ENCODE measurements around the gene ORM2. TPM values are rescaled to one million over a fixed set of nuclear protein-coding genes. Genes with fewer than 3 reads are reported as not detected.
A peak's percentile ranks its signal among the peaks of the same experiment; 100 is the strongest.

ORM2 gene
- total RNA-seq, 2 donors from 2014 or later, result not detected

DNA sequence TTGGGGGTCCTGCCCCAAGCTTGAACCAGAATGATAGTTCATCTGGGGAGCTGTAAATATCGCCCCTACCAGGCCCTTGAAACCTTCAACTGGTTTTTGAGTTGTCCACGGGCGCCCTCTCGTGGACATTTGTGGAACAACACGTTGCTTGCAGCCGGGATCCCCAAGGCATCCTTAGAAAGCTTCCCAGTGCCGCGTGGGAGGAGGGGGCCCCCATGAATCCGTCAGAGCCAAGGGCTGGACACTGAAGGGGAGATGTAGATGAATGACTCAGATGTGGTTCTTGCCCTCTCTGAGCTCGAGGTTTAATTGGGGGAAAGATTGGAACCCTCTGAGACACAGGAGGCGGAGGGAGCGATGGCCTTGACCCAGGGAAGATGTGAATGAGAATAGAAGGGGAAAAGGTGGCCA, 38.6 kb upstream of the ORM2 start:
- H3K36me3 ChIP-seq, result peaks cover 7% of the 10 kb centered on the region
- no peaks in the 10 kb centered on the region for H3K27me3 ChIP-seq
- H3K4me3 ChIP-seq, result no peak overlapping the region
- TF ChIP-seq, protein P1, sequence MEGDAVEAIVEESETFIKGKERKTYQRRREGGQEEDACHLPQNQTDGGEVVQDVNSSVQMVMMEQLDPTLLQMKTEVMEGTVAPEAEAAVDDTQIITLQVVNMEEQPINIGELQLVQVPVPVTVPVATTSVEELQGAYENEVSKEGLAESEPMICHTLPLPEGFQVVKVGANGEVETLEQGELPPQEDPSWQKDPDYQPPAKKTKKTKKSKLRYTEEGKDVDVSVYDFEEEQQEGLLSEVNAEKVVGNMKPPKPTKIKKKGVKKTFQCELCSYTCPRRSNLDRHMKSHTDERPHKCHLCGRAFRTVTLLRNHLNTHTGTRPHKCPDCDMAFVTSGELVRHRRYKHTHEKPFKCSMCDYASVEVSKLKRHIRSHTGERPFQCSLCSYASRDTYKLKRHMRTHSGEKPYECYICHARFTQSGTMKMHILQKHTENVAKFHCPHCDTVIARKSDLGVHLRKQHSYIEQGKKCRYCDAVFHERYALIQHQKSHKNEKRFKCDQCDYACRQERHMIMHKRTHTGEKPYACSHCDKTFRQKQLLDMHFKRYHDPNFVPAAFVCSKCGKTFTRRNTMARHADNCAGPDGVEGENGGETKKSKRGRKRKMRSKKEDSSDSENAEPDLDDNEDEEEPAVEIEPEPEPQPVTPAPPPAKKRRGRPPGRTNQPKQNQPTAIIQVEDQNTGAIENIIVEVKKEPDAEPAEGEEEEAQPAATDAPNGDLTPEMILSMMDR (IDR thresholded peaks at IDR 0.05), result peak; percentile 93 to 97
- no peaks in the 10 kb centered on the region for H3K4me1 ChIP-seq
- no peak overlapping the region for H3K27ac ChIP-seq
- peak; percentile 82 for DNase-seq (ENCODE audit: low spot score)
- peaks cover 0 to 9% of the 10 kb centered on the region in 2 donors for H3K9me3 ChIP-seq

DNA sequence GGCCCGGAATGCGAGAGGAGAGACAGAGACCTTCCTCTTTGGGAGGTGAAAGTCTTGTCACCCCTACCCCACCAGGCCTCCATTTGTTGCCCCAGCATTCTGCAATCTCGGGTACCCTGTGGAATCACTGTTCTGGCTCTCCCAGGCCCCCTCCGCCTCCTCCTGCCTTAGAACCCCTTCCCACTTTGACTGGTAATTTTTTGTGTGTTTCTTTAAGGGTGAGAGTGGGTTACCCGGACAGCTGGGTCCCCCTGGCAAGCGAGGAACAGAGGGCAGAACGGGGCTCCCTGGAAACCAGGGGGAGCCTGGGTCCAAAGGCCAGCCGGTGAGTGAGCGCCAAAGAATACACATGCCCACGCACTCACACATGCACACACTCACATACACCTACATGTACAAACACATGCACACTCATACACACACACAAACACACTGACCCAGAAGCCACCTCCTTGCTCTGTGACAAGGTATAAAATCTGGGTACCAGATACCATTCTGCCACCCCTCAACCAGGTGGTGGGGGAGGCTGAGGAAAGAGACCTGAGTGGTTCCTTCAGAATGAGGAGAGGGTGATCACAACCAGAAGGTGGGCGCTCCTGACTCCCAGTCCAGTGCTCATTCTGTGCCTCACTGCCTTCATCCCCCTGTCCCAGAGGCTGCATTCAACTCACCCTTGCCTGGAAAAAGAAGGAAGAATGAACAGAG, 37.6 kb upstream of the ORM2 start:
- TF ChIP-seq, protein P1 (IDR thresholded peaks at IDR 0.05), result no peak
- Histone ChIP-seq H3K27me3 (no peaks in the 10 kb centered on the region), H3K9me3 (peaks cover 0 to 9% of the 10 kb centered on the region in 2 donors), H3K36me3 (peaks cover 7% of the 10 kb centered on the region), H3K4me3 (no peak overlapping the region), H3K27ac (no peak overlapping the region), H3K4me1 (no peaks in the 10 kb centered on the region)
- no peak for DNase-seq (ENCODE audit: low spot score)

DNA sequence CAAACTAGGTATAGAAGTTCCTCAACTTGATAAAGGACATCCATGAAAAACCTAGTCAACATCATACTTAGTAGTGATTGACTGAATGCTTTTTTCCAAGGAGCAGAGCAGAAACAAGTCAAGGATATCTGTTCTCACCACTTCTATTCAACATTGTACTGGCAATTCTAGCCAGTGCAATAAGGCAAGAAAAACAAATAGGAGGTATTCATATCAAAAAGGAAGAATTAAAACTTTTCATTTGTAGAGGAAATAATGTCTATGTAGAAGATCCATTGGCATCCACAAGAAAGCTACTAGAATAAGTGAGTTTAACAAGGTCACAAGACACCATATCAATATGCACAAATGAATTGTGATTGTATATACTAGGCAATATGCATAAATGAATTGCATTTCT, 35.0 kb upstream of the ORM2 start:
- Histone ChIP-seq H3K36me3 (peaks cover 7% of the 10 kb centered on the region), H3K27me3 (no peaks in the 10 kb centered on the region), H3K4me1 (no peaks in the 10 kb centered on the region), H3K27ac (no peak overlapping the region), H3K9me3 (peaks cover 0 to 9% of the 10 kb centered on the region in 2 donors), H3K4me3 (no peak overlapping the region)
- DNase-seq (ENCODE audit: low spot score), result no peak
- TF ChIP-seq, protein P1 (IDR thresholded peaks at IDR 0.05), result no peak

DNA sequence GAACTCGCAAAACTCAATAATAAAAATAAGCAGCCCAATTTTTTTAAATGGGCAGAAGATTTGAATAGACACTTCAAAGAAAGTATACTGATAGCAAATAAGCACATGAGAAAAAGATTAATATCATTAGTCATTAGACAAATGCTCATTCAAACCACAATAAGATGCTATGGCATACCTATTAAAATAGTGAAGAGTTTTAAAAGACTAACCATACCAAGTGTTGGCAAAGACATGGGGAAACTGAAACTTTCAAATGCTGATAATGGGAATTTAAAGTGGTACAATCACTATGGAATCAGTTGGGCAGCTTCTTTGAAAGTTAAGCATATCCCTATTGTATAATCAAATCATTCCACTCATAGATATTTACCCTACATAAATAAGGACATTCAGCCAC, 33.3 kb upstream of the ORM2 start:
- TF ChIP-seq, protein P1 (IDR thresholded peaks at IDR 0.05), result no peak
- Histone ChIP-seq H3K27ac (no peak overlapping the region), H3K27me3 (no peaks in the 10 kb centered on the region), H3K36me3 (peaks cover 7% of the 10 kb centered on the region), H3K4me3 (no peak overlapping the region), H3K4me1 (no peaks in the 10 kb centered on the region), H3K9me3 (peaks cover 0 to 9% of the 10 kb centered on the region in 2 donors)
- DNase-seq (ENCODE audit: low spot score), result no peak

DNA sequence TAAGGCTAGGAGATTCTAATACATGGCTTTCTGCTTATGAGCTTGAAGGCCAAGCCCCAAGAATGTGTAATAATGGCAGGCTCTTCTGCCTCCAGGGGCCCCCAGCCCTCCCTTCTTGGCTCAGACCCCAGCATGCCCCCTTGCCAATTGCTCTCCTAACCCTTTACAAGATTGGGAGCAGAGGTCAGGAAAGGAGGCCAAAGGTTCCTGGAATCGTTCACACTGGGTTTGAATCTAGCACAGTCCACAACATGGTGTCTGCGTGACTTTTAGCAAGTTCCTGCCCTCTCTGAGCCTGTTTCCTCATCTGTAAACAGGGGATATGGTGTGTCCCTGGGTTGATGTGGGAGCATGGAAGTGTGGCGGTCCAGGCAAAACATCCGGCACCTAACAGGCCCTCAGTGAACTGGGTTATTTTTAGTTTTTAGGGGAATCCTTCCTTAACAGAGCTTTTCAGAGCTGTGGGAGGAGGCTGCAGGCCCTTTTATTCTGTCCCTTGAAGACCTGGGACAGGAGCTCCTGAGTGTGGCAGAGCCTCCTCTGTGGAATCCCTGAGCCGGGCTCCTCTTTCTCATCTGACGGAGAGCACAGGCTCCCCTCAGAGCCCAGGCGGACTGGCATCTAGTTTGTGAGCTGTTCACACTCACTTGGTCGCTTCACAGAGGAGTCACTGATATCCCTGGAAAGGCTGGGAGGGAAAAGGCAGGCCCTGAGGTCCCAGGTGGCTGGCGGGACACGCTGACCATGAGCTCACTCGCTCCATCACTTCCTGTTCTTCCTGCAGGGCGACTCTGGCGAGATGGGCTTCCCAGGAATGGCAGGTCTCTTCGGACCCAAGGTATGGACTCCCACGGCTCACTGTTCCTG, 30.1 kb upstream of the ORM2 start:
- Histone ChIP-seq H3K4me1 (no peaks in the 10 kb centered on the region), H3K27ac (no peak overlapping the region), H3K9me3 (peaks cover 0 to 6% of the 10 kb centered on the region in 2 donors), H3K27me3 (no peaks in the 10 kb centered on the region), H3K36me3 (peaks cover 6% of the 10 kb centered on the region), H3K4me3 (no peak overlapping the region)
- DNase-seq (ENCODE audit: low spot score), result no peak
- TF ChIP-seq, protein P1 (IDR thresholded peaks at IDR 0.05), result no peak

Measured in right atrium auricular region (tissue), 2 donors.